NCI-H82 treated with DMSO at 0.1 percent for 48 hours (cell line): Measurements from ENCODE around the gene BTLA.
"Not testable (repeated sequence)": the region's sequence is repeated elsewhere in the genome, so short reads cannot be mapped to it uniquely, and the experiment has no call there.

Experiments
- DNase-seq: peaks from one replicate; lab custom pipeline; 2025; ENCODE audit not compliant: unreplicated experiment; lab: John Stamatoyannopoulos, UW

Gene BTLA

GRCh38 chr3:112491373-112491772 lies 7.9 kb downstream of the BTLA start:
- DNase-seq: no peak

GRCh38 chr3:112489674-112490479 lies 9.4 kb downstream of the BTLA start:
- DNase-seq: no peak

GRCh38 chr3:112486811-112487505 lies 12.3 kb downstream of the BTLA start:
- DNase-seq: no peak

GRCh38 chr3:112484352-112484751 lies 14.9 kb downstream of the BTLA start:
- no peak for DNase-seq

GRCh38 chr3:112482675-112483074 lies 16.6 kb downstream of the BTLA start:
- DNase-seq: no peak

GRCh38 chr3:112481302-112481721 lies 18.0 kb downstream of the BTLA start:
- DNase-seq: no peak

GRCh38 chr3:112477891-112478290 lies 21.4 kb downstream of the BTLA start:
- DNase-seq: no peak

GRCh38 chr3:112476346-112476745 lies 22.9 kb downstream of the BTLA start:
- DNase-seq: no peak

- no peak for DNase-seq
These were observed 24.5 kb downstream of the BTLA start for GRCh38 chr3:112474796-112475195.

- no peak for DNase-seq
These were observed 26.6 kb downstream of the BTLA start for GRCh38 chr3:112472691-112473090.

- no peak for DNase-seq
These were observed 27.5 kb downstream of the BTLA start for GRCh38 chr3:112471596-112472325.

- no peak for DNase-seq
These were observed 28.5 kb downstream of the BTLA start for GRCh38 chr3:112470788-112471187.

GRCh38 chr3:112469671-112470070 lies 29.6 kb downstream of the BTLA start:
- DNase-seq: no peak

GRCh38 chr3:112467539-112467938 lies 31.7 kb downstream of the BTLA start:
- no peak for DNase-seq

- DNase-seq: no peak
These were observed 33.3 kb downstream of the BTLA start for GRCh38 chr3:112466020-112466419.

- no peak for DNase-seq
These were observed 35.0 kb downstream of the BTLA start for GRCh38 chr3:112464264-112464663.

GRCh38 chr3:112463250-112463649 lies 36.0 kb downstream of the BTLA start:
- no peak for DNase-seq

GRCh38 chr3:112461787-112462186 lies 37.5 kb downstream of the BTLA start:
- DNase-seq: not testable (repeated sequence)

GRCh38 chr3:112460519-112461195 lies 38.6 kb downstream of the BTLA start:
- DNase-seq: no peak

- no peak for DNase-seq
These were observed 39.5 kb downstream of the BTLA start for GRCh38 chr3:112459750-112460149.

- no peak for DNase-seq
These were observed 43.1 kb downstream of the BTLA start for GRCh38 chr3:112456147-112456546.
